Lung (tissue), 12 donors: ENCODE results near the gene BCOR. TPM values are rescaled to one million over a fixed set of nuclear protein-coding genes. Genes with fewer than 3 reads are reported as not detected.

Source experiments
- ATAC-seq: fragments of 200-7000 bp; cut with Tn5 transposase; one replicate; pipeline ENCODE4 v1.9.1; 2020; ENCODE audit warnings: moderate number of reproducible peaks; ENCODE audit not compliant: insufficient read depth, low FRiP score
- DNase-seq, 3 donors: peaks; one replicate each; pipeline ENCODE4 v3.0.0-alpha.2; 2013 to 2017
- H3K27ac ChIP-seq, 2 donors: one replicate each; pipeline ENCODE4 v1.5.1; 2013; ENCODE audit warnings: mild to moderate bottlenecking in 2 of 2, moderate library complexity in 2 of 2, control low read depth in 1 of 2, inconsistent platforms in 1 of 2, low read depth in 1 of 2, low read length in 1 of 2
- H3K27me3 ChIP-seq, 3 donors: one replicate each; pipeline ENCODE4 v1.5.1; 2013; ENCODE audit warnings: low read length in 2 of 3; ENCODE audit not compliant: control insufficient read depth in 3 of 3, insufficient read depth in 3 of 3
- H3K36me3 ChIP-seq, 4 donors: one replicate each; pipeline ENCODE4 v1.5.1; 2013; ENCODE audit warnings: low read length in 4 of 4, mild to moderate bottlenecking in 1 of 4, moderate library complexity in 1 of 4; ENCODE audit not compliant: control insufficient read depth in 4 of 4, insufficient read depth in 4 of 4
- H3K4me1 ChIP-seq, 5 donors: one replicate each; pipeline ENCODE4 v1.5.1; 2013; ENCODE audit warnings: low read length in 5 of 5, mild to moderate bottlenecking in 2 of 5, moderate library complexity in 1 of 5; ENCODE audit not compliant: control insufficient read depth in 5 of 5, insufficient read depth in 5 of 5
- H3K4me3 ChIP-seq: one replicate; pipeline ENCODE4 v1.5.1; 2013; ENCODE audit warnings: mild to moderate bottlenecking, control low read depth, moderate library complexity
- H3K9ac ChIP-seq, 2 donors: one replicate each; pipeline ENCODE4 v1.5.1; 2013; ENCODE audit warnings: low read length in 2 of 2, control low read depth in 1 of 2; ENCODE audit not compliant: insufficient read depth in 1 of 2
- H3K9me3 ChIP-seq, 4 donors: one replicate each; pipeline ENCODE4 v1.5.1; 2013; ENCODE audit warnings: low read length in 3 of 4, mild to moderate bottlenecking in 1 of 4, moderate library complexity in 1 of 4; ENCODE audit not compliant: control insufficient read depth in 4 of 4, insufficient read depth in 3 of 4
- WGBS, 2 donors: extraction: QIAGEN DNeasy Blood & Tissue Kit; methylation state at CpG; one replicate each; pipeline ENCODE4 v1.1.7; 2013; 5-methylcytosine and 5-hydroxymethylcytosine counted together
- polyA plus RNA-seq, 2 donors: library from polyadenylated mRNA; stranded (reverse); fragments of 200-250 nt; gene quantifications; one replicate each; pipeline ENCODE4 v1.2.1, GENCODE V29; 2013
- total RNA-seq, 2 donors: library from RNA; depleted of rRNA in 1 of 2; stranded (reverse); fragments of >200 nt in 1 of 2; gene quantifications; one replicate each; pipeline ENCODE4 v1.2.1, GENCODE V29; 2014 to 2021
- TF ChIP-seq, protein P1 (sequence below): IDR thresholded peaks from 2 replicates; pipeline ENCODE4 v1.5.1; 2012; ENCODE audit warnings: mild to moderate bottlenecking; ENCODE audit errors: control extremely low read depth, extremely low read depth
- donor health status: control.
- donor health status: control.
- donor health status: Bipolar disorder and iron deficiency.
- donor health status: healthy.
- donor health status: DM: yes; HTN: yes; CAD: no.

BCOR gene
- total and polyA plus RNA-seq, 4 donors: 10.8 to 67.2 (median 15.9) TPM

DNA sequence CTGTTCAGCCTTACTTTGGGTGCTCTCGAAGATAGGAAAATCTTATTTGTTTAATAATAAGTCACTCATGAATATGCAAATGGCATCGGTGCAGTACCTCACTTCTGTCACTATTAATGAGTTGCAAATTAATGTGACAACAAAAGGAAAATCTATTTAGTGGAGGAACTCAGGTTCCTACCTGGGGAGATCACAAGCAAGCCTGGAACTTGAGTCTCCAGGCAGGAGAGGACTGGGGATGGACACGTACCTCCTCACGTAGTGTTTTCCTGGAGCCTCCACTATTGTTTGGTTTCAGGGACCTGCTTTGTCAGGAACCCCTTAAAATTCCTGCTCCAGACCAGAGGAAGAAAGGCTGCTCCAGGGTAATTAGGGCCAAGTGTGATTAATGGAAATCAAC, 82.1 kb downstream of the BCOR start:
- Histone ChIP-seq H3K27me3 (peaks cover 0 to 10% (median 0%) of the 10 kb centered on the region in 3 donors), H3K9me3 (peaks cover 0 to 19% (median 2%) of the 10 kb centered on the region in 4 donors), H3K36me3 (no peaks in the 10 kb centered on the region), H3K27ac (no peak overlapping the region), H3K4me3 (no peak overlapping the region), H3K4me1 (peaks cover 0 to 24% (median 4%) of the 10 kb centered on the region in 5 donors), H3K9ac (no peak overlapping the region)
- TF ChIP-seq, protein P1, sequence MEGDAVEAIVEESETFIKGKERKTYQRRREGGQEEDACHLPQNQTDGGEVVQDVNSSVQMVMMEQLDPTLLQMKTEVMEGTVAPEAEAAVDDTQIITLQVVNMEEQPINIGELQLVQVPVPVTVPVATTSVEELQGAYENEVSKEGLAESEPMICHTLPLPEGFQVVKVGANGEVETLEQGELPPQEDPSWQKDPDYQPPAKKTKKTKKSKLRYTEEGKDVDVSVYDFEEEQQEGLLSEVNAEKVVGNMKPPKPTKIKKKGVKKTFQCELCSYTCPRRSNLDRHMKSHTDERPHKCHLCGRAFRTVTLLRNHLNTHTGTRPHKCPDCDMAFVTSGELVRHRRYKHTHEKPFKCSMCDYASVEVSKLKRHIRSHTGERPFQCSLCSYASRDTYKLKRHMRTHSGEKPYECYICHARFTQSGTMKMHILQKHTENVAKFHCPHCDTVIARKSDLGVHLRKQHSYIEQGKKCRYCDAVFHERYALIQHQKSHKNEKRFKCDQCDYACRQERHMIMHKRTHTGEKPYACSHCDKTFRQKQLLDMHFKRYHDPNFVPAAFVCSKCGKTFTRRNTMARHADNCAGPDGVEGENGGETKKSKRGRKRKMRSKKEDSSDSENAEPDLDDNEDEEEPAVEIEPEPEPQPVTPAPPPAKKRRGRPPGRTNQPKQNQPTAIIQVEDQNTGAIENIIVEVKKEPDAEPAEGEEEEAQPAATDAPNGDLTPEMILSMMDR: no peak
- WGBS, 2 donors: 57 to 87% methylated on average over 4 of the region's 4 CpGs
- ATAC-seq: no peak
- no peak for DNase-seq

DNA sequence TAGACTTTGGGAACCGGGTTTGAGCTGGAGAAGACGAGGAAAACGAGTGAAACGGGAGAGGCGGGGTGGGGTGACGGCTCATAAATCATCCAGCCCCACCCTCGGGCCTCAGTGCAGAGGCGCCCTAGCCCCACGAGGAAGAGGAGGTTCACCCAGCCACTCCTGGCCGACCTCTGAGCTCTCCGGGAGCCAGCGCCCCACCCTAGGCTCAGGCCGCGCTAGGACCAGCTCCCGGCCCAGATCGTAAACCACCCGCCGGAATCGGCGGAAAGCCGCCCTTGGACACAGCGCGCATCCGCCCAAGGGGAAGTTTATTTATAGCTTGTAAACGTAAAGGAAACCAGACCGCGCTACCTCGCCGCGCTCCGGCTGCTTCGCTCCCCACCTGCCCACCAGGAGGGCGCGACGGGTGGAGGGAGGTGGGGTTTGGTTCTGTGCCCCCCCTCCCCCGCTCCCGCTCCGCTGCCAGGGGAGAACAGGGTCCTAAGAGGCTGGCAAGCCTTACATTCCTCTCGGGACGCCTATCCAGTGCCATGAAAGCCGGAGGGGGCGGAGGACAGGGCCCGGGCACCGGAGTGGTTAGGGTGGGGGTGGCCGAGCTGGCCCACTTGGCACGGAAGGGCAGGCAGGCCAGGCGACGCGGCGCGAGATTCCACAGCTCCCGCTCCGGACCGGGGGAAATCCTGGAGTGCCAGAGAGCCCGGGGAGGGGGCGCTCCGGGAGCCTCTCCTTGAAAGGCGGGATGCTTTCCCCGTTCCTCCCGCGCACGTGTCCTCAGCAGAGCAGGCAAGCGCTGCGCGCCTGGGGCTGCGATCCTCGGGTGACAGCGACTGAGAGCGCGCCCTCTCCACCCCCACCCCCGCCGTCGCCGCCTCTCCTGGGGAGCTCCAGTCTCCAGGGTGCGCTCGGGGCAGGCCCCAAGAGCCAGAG, 84.2 kb downstream of the BCOR start:
- Histone ChIP-seq H3K36me3 (no peaks in the 10 kb centered on the region), H3K27me3 (peaks cover 0 to 23% (median 0%) of the 10 kb centered on the region in 3 donors), H3K4me3 (peak overlapping the region; percentile 20), H3K4me1 (peaks cover 0 to 34% (median 4%) of the 10 kb centered on the region in 5 donors), H3K9me3 (peaks cover 0 to 20% (median 2%) of the 10 kb centered on the region in 4 donors), H3K9ac (no peak overlapping the region), H3K27ac (peak overlapping the region; percentile 94 to 96)
- TF ChIP-seq, protein P1: no peak
- WGBS, 2 donors: 0 to 8% methylated on average over 22 to 76 of the region's 76 CpGs
- peak; percentile 28 for ATAC-seq
- peak; percentile 76 to 80 (median 78) for DNase-seq

DNA sequence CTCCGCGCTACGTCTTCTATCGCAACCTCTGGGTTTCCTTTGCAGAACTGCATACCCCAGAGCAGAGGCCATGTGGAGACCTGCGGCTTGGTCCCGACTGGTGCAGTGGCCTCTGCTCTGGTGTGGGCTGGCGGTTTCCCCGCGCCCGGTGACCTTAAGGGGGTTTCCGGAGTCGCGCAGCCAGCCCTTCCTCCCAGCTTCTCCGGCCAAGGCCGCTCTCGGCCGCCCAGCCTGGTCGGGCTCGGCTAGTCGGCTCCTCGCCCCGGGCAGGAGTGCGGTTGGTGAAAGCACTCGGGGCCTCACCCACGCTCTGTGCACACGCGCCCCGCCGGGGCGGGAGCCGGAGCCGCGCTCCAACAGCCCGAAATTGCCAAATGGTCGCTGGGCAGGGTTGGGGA, 84.9 kb downstream of the BCOR start:
- Histone ChIP-seq H3K27me3 (peaks cover under 1 to 24% (median 4%) of the 10 kb centered on the region in 3 donors), H3K9me3 (peaks cover 0 to 20% (median 2%) of the 10 kb centered on the region in 4 donors), H3K36me3 (no peaks in the 10 kb centered on the region), H3K4me1 (peaks cover 0 to 35% (median 4%) of the 10 kb centered on the region in 5 donors), H3K4me3 (no peak overlapping the region), H3K9ac (no peak overlapping the region), H3K27ac (peak overlapping the region; percentile 94 to 96)
- WGBS, 2 donors: 1 to 15% methylated on average over 22 to 35 of the region's 35 CpGs
- TF ChIP-seq, protein P1: no peak
- ATAC-seq (peak; percentile 28), DNase-seq (peak in 2 of 3 donors; percentile 45 to 52)
